HS-27A (cell line): ENCODE results near the gene PPP1R26.

Experiments
- DNase-seq: peaks from one replicate; pipeline ENCODE4 v3.0.0-alpha.2; 2012; ENCODE audit warnings: low read depth, missing footprints

Gene PPP1R26

DNA sequence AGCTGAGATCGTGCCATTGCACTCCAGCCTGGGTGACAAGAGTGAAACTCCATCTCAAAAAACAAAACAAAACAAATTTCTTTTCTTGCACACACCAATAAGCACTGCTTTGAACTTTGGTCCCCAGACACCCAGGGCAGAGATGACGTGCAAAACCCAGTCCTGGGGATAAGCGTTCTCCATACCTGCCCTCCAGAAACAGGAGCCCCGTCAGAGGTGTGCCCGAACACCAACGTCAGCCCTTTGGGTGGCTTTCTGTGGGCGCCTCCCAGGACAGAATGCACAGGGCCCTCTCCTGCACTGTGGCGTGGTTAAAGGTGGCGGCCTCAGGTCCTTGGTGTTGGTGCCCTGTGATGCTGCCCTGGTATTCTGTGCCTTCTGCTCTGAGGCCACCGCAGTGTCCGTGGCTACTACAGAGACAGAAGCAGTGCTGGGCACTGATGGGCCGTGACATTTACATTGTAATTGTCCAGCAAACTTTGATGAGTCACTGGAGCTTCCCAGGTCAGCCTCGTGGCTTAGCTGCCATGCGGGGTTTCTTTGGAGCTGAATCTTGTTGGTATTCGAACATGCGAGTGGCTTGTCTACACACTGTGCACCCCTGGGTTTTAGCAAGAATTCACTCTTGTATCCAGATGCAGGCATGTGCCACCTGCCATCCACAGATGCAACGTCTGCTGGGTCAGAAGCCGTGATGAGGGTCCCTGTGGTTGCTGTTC is 9.8 kb downstream of the PPP1R26 start:
- no peak for DNase-seq

DNA sequence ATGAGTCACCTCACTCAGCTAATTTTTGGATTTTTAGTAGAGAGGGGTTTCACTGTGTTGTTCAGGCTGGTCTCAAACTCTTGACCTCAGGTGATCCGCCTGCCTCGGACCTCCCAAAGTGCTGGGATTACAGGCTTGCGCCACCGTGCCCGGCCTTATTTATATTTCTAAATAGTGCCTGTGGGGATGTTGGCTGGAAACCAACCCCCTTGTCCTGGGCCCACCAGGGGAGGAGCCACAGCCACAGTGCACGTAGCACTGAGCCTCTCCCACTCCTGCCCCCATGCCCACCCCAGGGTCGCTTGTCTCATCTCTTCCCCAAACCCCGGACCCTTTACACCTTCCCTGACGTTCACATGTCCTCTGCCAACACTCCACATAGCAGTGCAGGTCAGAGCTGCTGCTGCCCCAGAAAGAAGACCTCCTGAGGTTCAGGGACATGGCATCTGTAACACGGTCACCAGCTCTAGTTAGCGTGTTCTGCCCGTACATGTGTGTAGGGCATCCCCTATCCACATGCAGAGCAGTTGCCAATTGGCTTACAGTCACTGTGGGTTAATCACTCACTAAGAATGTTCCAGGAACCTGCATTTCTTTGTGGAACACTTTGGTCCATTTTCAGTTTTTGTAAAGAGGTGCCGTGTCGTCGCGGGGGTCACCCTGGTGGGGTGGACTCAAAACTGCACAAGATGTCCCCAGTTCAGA is 10.7 kb downstream of the PPP1R26 start:
- no peak for DNase-seq

DNA sequence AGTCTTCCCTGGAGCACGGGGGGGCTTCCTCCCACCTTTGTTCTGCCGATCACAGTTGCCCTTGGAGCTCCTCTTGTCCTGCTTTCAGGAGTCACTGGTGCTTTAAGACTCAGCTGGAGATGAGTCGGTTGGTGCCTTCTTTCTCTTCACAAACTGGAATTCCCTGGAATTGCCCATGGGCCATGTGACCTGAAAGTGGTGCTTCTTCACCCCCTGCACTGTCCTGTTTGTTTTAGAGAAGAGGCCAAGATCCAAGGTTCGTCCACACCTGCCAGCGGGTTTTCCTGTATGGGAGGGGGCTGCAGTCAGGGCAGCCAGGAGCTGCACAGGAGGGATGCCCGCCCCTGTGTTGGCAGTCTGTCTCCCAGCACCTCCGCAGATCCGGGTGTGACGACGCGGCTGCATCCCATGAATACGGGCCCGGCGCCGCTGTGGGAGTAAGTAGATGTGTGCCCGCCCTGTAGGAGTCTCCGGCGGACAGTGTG is 11.4 kb downstream of the PPP1R26 start:
- no peak for DNase-seq

DNA sequence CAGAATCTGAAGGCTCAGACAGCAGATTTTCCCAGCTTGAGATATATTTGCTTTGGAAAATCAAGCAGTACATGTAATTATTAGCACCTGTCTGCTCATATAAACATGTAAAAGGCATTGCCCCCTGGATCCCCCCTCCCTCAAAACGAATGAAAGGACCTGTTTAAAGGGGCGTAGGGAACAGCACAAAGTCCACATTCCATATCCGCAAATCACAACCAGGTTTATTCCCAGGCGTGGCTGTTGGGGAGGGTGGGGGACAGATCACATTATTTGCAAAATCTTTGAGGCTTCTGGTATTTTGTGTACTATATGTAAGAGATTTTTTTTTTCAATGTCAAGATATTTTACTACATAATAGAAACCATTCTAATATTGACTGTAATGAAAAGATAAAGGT is 12.2 kb downstream of the PPP1R26 start:
- no peak for DNase-seq

DNA sequence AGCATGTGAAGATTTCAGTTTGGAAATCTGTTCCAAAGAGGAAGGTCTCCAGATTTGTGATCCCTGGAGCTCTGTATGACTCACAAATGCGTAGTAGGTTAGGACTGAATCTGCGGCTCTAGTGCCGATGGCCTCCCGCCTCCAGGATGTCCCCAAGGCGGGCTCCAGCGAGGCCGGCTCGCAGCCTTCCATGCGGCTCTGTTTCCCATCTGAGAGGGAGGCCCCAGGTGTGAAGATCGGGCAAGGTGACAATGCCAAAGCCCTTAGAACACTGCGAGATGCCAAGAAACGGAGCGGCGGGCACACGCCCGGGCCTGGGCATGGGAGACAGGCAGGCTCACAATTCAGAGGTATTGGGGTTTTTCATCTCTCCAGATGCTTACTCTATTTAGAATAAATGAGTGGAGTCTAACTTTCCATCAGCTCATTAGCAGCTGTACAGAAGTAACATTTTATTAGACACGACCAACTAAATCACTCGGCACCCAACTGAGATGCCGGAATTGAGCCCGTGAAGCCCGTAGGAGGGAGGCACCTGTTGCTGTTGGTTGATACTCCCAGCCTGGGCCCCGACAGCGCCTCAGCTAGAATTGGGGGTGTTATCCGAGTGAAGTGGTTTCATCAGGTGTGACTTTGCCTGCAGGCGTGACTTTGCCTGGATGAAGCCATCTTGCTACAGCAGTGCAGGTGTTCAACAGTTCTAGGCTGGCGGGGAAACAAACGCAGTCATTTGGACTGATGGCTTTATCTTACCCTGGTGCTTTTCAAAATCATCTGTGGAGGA is 13.5 kb downstream of the PPP1R26 start:
- DNase-seq, result no peak

DNA sequence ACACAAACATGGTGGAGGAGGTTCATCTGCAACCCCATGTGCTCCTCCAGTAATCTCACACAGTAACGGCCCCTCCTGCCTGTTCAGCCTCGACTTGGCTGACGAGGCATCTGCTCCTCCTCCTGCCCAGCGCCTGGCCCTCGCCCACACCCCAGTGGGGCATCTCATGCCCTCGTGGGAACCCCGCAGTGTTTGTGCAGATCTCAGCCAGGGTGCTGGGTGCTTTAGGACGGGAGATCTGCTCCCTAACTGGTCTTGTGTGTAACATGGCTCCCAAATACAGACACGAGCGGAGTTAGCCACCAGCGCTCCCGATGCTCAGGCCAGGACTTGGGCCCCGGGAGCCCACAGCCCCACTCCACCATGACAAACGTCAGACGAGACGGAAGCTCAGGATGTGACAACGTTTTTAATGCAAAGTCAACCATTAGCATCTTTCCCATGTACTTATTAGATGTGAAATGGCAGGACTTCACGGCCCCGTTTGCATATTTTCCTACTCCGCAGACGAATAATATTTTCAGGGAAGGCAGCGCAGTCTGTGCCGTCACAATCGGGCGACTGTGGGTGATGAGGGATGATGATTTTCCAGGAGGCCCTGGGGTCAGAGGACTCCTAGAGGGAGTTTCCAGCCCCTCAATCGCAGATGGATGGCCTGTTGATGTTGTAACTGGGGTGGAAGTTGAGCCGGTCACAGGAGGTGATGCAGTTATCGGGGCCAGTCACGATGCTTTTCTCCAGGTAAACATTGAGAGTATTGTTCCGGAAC is 15.4 kb downstream of the PPP1R26 start:
- no peak for DNase-seq

DNA sequence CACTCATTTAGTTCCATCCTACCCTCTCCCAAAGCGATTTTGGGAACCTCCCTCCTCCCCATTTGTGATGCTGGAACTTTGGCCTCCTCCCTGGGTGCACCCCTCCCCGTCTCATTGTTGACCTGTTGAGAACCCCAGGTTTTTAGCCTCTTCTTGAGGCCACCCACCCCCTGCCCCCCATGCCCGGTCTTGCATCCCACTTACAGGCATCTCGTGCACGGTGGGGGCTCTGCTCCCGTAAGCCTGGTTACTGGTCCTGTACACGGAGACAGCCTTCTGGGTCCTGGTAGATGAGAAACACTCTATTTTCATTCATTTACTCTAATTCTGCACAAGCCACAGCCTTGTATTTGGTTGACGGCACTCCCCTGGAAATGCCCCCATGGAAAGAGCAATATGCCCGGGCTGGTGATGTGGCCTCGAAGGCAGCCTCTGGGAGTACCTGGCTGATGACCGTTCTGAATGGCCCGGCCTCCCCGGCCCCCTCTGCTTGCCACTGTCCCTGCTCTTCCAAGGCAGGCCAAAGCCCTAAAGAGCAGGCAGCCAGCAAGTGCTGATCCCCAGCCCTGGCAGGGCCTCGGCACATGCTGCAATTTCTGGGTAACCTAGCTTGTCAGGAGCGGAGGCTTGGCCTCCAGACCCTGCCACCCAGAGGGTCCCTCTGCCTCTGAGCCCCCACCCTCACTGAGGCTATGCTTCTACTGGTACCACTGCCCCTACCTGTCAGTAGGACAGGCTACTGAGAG is 19.0 kb downstream of the PPP1R26 start:
- DNase-seq, result no peak

DNA sequence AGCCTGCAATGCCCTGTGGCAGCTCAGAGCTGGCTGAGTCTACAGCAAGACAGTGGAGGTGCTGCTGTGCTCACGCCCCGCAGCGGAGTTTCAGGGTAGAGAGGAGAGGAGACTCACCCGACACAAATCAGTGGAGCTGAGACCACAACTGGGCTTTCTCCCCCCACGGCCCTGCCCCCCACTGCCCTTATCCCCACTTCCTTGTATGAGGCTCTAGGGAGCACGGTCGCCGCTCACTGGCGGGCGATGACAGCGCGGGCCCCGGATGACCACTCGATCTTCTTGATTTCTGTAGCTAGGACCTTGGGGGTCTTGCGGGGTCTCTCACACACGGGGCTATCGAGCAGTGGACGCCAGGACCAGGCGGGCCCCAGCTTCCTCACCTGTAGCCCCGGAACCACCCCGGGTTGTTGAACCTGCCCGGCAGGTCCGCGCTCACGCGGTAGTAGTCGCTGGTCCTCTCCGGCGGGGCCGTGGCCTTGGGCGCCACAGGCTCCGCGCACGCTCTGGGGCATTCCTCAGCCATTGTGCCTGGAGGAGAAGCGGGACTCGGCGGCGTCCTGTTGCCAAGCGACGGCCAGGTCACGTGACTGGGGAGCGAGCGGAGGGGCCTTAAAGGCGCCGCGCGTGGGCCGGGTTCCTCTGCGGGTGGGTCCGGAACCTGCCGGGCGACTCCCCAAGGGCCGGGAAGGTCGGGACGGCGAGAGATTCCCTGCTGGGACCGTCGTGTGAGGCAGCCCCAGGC is 19.9 kb downstream of the PPP1R26 start:
- DNase-seq, result no peak

DNA sequence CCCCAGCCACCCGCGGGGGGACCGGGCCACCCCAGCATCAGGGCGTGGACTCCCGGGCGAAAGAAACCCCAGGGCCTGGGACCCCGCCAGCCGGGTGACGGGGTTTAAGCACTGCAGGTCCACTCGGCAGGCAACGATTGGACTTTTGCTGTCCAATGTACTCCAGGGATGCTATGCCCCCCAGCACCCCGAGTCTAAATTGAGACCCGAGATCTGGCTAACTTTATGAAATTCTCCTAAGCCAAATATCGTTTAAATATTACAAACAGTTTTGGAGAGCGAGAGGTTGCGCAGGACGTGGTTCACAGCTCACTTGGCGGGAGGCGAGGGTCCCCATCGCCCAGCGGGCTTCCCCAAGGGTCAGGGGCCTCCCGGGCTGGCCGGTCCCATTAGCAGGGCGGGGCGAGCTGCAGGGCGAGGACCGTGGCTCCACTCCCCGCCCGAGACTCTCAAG is 20.5 kb downstream of the PPP1R26 start:
- no peak for DNase-seq

DNA sequence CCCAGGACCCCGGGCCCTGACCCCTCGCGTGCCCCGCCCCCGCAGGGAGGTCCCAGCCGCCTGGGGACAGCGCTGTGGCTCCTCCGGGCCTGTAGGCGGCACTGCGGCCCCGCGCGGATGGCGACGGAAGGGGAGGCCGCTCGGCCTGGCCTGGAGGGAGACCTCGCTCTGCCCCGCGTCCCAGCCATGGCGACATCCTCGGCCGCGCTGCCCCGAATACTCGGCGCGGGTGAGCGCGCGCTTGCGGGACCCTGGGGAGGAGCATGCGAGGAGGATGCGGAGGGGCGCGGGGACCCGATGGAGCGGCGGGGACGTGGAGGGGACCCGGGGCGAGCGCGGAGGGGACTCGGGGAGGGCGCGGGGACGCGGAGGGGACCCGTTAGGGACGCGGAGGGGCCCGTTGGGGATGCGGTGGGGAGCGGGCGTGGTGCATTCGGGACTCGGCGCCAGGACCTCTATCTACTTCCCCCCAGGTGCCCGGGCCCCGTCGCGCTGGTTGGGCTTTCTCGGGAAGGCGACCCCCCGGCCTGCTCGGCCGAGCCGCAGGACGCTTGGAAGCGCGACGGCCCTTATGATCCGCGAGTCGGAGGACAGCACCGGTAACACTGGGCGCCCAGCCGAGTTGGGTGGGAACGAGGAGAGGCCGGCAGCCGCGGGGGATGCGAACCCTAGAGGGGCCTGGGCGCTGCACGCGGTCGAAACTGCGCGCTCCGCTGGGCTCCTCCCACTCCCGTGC is 21.1 kb downstream of the PPP1R26 start, which contains the start of gene MRPS2:
TSS of gene MRPS2 (plus strand) at position 158 of the 736 bp plus-strand sequence. CDS start at position 187, 29 bp downstream.
- DNase-seq, result no peak

DNA sequence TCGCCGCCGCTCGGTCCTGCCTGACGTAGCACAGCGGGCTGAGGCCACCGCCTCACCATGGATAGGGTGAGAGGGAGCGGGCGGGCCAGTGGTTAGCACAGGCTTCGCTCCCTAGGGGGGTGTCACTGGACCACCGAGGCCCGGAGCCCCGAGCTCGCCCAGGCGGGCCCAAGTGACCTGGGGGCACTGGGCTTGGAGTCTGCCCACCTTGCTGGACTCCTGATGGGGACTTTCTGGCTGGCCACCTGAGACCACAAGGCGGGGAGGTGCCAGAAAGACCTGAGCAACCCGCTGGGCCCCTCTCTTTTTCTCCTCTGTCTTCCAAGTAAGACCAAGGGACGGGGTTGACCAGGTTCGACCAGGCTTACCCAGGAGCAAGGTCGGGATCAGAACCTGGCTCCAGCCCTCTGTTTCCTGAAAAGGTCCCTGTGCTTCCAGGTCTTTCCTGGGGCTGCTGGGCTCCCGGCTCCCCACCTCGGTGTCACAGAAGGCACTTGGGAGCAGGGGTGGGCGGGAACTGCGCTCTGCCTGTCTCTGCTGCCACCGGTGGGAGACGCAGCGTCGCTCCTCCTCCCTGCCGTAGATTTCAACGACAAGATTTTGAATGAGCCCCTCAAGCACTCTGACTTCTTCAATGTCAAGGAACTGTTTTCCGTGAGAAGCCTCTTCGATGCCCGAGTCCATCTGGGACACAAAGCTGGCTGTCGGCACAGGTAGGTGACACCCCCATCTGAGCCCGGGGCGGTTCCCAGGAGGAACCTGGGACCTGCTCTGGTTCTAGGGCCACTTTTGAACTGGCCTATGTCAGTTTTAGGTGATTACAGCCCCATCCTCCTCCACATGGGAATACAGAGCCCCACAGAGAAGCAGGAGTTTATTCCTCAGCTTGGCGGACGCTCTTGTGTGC is 21.9 kb downstream of the PPP1R26 start:
- DNase-seq, result no peak

DNA sequence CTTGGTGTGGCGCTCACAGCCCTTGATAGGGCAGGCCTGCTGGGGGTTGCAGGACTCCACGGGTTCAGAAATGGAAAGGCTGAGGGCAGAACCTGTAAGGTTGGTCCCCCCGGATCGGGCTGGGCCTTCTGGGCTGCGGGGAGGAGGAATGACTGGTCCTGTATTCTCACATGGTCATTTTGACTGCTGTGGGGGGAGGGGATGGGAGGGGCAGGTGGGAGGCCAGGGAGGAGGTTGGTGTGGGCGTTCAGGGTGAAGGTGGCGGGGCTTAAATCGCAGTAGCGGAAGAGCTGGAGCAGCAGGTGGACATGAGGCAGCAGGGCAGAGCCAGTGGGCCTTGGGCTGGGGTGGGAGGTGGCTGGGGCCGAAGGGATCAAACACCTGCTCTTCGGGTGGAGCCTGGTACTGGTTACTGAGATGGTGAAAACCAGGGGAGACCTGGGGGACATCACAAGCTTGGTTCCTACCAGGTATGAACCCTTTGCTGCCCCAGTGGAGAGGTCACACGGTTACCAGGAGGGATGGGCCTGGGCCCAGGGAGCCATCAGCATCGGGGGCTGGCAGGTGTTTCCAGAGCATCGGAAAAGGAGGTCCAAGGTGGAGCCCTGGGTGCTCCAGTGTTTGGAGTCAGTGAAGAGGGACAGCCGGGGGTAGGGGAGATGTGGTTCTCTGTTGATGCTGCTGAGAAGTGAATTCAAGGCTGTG is 22.7 kb downstream of the PPP1R26 start:
- no peak for DNase-seq

DNA sequence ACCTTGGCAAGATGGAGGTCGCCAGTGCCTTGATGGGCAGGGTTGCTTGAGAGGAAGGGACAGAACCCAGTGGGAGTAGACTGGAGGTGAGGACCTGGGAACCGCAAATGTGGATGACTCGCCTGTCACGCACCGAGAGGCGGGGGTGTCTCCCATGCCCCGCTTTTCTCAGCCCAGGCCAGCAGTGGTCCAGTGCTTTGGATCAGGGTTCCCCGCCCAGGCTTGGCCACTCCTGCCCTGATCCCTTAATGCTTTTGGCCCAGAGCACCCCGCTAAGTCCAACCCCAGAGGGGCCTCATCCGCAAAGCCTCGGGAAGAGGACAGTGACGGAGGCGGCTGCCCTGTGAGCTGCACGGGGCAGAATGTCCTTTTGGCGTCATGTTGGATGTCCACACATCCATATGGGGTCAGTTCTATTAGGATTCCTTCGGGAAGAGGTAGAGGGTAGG is 23.3 kb downstream of the PPP1R26 start:
- DNase-seq, result no peak

DNA sequence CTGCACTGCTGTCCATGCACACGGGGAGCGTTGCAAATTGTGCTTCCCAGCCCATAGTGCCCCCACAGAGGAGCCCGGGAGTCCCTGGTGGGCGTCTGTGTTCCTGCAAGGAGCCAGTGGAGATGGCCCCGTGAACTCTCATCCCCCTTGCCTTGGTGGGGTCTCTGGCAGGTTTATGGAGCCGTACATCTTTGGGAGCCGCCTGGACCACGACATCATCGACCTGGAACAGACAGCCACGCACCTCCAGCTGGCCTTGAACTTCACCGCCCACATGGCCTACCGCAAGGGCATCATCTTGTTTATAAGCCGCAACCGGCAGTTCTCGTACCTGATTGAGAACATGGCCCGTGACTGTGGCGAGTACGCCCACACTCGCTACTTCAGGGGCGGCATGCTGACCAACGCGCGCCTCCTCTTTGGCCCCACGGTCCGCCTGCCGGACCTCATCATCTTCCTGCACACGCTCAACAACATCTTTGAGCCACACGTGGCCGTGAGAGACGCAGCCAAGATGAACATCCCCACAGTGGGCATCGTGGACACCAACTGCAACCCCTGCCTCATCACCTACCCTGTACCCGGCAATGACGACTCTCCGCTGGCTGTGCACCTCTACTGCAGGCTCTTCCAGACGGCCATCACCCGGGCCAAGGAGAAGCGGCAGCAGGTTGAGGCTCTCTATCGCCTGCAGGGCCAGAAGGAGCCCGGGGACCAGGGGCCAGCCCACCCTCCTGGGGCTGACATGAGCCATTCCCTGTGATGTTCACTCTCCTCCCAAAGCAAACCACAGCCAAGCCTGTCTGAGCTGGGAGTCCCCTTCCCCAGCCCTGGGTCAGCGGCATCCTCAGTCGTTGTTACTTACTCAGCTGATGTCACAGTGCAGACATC is 24.0 kb downstream of the PPP1R26 start:
- no peak for DNase-seq

DNA sequence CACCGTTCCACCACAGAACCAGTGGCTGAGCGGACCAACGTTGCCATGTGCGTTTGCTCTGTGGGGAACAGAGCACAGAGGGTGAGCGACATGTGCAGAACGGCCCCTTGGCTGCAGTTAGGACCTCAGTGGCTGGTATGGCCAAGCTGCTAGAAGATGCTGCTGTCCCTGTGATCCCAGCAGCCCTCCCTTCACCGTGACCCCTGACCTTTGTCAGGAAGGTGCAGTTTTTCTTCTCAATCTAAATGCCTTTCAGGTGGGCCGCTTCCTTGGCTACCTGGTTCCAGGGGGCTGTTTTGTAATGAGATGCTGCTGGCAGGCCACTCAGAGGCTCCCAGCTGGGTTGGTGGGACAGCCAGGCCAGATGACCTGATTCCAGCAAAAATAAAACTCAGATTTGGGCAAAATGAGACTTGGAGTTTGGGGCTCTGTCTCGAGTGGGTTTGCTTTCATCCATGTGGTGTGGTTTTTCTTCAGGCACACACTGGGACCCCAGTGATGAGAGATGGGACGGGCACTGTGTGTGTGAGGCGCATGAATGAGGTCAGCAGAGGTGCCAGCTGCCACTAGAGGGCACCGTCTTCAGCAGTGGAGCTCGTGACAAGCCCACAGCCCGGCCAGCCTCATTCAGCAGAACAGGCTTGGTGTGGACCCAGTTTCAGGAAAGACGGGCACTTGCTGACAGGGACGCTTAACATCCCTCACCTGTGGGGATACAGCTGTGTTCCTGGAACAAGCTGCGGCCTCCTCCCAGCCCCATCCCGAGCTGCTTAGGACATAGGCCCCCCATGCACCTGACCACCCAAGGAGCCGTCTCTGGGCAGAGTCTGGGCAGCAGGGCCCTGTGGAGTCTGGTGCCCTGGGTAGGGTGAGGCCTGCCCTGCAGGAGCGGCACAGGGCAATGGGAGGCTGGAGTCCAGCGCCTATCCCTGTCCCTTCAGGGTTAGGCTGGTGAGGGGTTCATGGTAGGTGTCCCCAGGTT is 25.0 kb downstream of the PPP1R26 start:
- no peak for DNase-seq
